SK-N-SH (cell line): ENCODE measurements around the gene DOK6. TPM values are rescaled to one million over a fixed set of nuclear protein-coding genes. Genes with fewer than 3 reads are reported as not detected.

Experiments used
- CTCF ChIA-PET: fragments of 300-600, 350-600 bp; formaldehyde crosslinking; extraction: SDS; loops from one replicate; lab custom pipeline; 2021; lab: Yijun Ruan, JAX
- POLR2A ChIA-PET: fragments of 350-600 bp; sonication (Branson Sonifier 250); formaldehyde crosslinking; extraction: SDS; loops from one replicate; lab custom pipeline; 2020; ENCODE audit warnings: antibody characterized with exemption, inconsistent platforms; lab: Yijun Ruan, JAX
- DNase-seq: peaks from one replicate; pipeline ENCODE4 v3.0.0; 2012
- H2AFZ ChIP-seq: fragments of 200-600 bp; sonication (generic); 2 replicates; pipeline ENCODE4 v1.8.1; 2016; ENCODE audit warnings: antibody characterized with exemption, mild to moderate bottlenecking, low read depth
- H3F3A ChIP-seq: fragments of 200-600 bp; sonication (generic); replicated peaks from 2 replicates; pipeline ENCODE3; 2016; ENCODE audit warnings: antibody characterized with exemption, mild to moderate bottlenecking; ENCODE audit not compliant: insufficient read depth
- H3K27ac ChIP-seq, 2 experiments: fragments of 200-500 bp in 1 of 2; fragments of 200-600 bp in 1 of 2; sonication (Bioruptor generic) in 1 of 2; sonication (generic), shearing (Covaris generic) in 1 of 2; 2 replicates each; pipeline versions ENCODE4 v1.5.1 to v1.6.1; 2014 to 2016; ENCODE audit warnings: low read depth in 2 of 2, inconsistent platforms in 1 of 2, low read length in 1 of 2, mild to moderate bottlenecking in 1 of 2, mixed read lengths in 1 of 2
- H3K27me3 ChIP-seq: fragments of 200-600 bp; sonication (generic), shearing (Covaris generic); 2 replicates; pipeline ENCODE4 v1.6.1; 2016; ENCODE audit warnings: mixed run types; ENCODE audit not compliant: insufficient read depth
- H3K36me3 ChIP-seq, 2 experiments: fragments of 200-500 bp in 1 of 2; fragments of 200-600 bp in 1 of 2; sonication (Bioruptor generic) in 1 of 2; sonication (generic) in 1 of 2; replicated peaks in 1 of 2; 2 replicates each; pipeline versions ENCODE3 to v1.5.1; 2014 to 2016; ENCODE audit warnings: low read length in 1 of 2, mild to moderate bottlenecking in 1 of 2; ENCODE audit not compliant: insufficient read depth in 2 of 2, control insufficient read depth in 1 of 2
- H3K4me1 ChIP-seq, 2 experiments: fragments of 200-500 bp in 1 of 2; fragments of 200-600 bp in 1 of 2; sonication (Bioruptor generic) in 1 of 2; sonication (generic), shearing (Covaris generic) in 1 of 2; 2 replicates each; pipeline versions ENCODE4 v1.5.1 to v1.6.1; 2014 to 2016; ENCODE audit warnings: low read depth in 1 of 2, low read length in 1 of 2, mixed run types in 1 of 2; ENCODE audit not compliant: insufficient read depth in 2 of 2, control insufficient read depth in 1 of 2
- H3K4me2 ChIP-seq: fragments of 200-600 bp; sonication (generic), shearing (Covaris generic); 2 replicates; pipeline ENCODE4 v1.6.1; 2017; ENCODE audit warnings: mixed run types
- H3K4me3 ChIP-seq, 2 experiments: fragments of 200-500 bp in 1 of 2; fragments of 200-600 bp in 1 of 2; sonication (Bioruptor generic) in 1 of 2; sonication (generic), shearing (Covaris generic) in 1 of 2; 2 replicates each; pipeline versions ENCODE4 v1.5.1 to v1.8.1; 2014 to 2016; ENCODE audit warnings: low read depth in 2 of 2, inconsistent platforms in 1 of 2, low read length in 1 of 2, mild to moderate bottlenecking in 1 of 2, mixed read lengths in 1 of 2, moderate library complexity in 1 of 2
- H3K79me2 ChIP-seq: fragments of 200-600 bp; sonication (generic); 2 replicates; pipeline ENCODE4 v1.8.1; 2017; ENCODE audit warnings: mild to moderate bottlenecking; ENCODE audit not compliant: insufficient read depth
- H3K9ac ChIP-seq: fragments of 200-600 bp; sonication (generic); 2 replicates; pipeline ENCODE4 v1.6.1; 2017; ENCODE audit warnings: mixed run types
- H3K9me2 ChIP-seq: fragments of 200-600 bp; sonication (generic); 2 replicates; pipeline ENCODE4 v1.6.1; 2017; ENCODE audit warnings: mixed run types
- H3K9me3 ChIP-seq: fragments of 200-600 bp; sonication (generic); 2 replicates; pipeline ENCODE4 v1.6.1; 2017; ENCODE audit warnings: mixed run types, mild to moderate bottlenecking, moderate library complexity
- H4K20me1 ChIP-seq: fragments of 200-600 bp; sonication (generic); 2 replicates; pipeline ENCODE4 v1.6.1; 2017; ENCODE audit warnings: mild to moderate bottlenecking, mixed run types; ENCODE audit not compliant: insufficient read depth
- CHD2 ChIP-seq: fragments of 150-350 bp; IDR thresholded peaks from 2 replicates; pipeline ENCODE4 v1.6.1; 2018; ENCODE audit warnings: low read length; ENCODE audit not compliant: partially characterized antibody
- ELF1 ChIP-seq: IDR thresholded peaks from 2 replicates; pipeline ENCODE4 v1.4.0; 2012
- EP300 ChIP-seq, 2 experiments: IDR thresholded peaks; 2 replicates each; pipeline versions ENCODE4 v1.4.0 to v1.6.1; 2012; ENCODE audit warnings: borderline replicate concordance in 1 of 2, low read depth in 1 of 2, low read length in 1 of 2
- GABPA ChIP-seq: IDR thresholded peaks from 2 replicates; pipeline ENCODE4 v1.4.0; 2012; ENCODE audit warnings: low read depth, mild to moderate bottlenecking
- GATA2 ChIP-seq: sonication (generic); formaldehyde crosslinking; IDR thresholded peaks from 2 replicates; pipeline ENCODE4 v1.5.0; 2020; ENCODE audit warnings: mild to moderate bottlenecking, missing genetic modification reagents
- JUND ChIP-seq: IDR thresholded peaks from 2 replicates; pipeline ENCODE4 v1.4.0; 2012
- MXI1 ChIP-seq: IDR thresholded peaks from 2 replicates; pipeline ENCODE4 v1.6.1; 2012; ENCODE audit warnings: mild to moderate bottlenecking, low read depth, low read length, improper control_type of control experiment
- POLR2AphosphoS5 ChIP-seq: IDR thresholded peaks from 2 replicates; pipeline ENCODE4 v1.6.1; 2012; ENCODE audit warnings: low read depth, low read length
- RXRA ChIP-seq: IDR thresholded peaks from 2 replicates; pipeline ENCODE4 v1.4.0; 2012; ENCODE audit warnings: low read depth, mild to moderate bottlenecking, borderline replicate concordance
- SIN3A ChIP-seq: IDR thresholded peaks from 2 replicates; pipeline ENCODE4 v1.6.1; 2012; ENCODE audit warnings: low read depth, mild to moderate bottlenecking, low read length, moderate library complexity, borderline replicate concordance
- TAF1 ChIP-seq: IDR thresholded peaks from 2 replicates; pipeline ENCODE4 v1.6.1; 2012; ENCODE audit warnings: low read depth, mild to moderate bottlenecking, low read length, moderate library complexity, borderline replicate concordance
- TCF12 ChIP-seq: IDR thresholded peaks from 2 replicates; pipeline ENCODE4 v1.4.0; 2012
- YY1 ChIP-seq: IDR thresholded peaks from 2 replicates; pipeline ENCODE4 v1.4.0; 2012; ENCODE audit warnings: low read depth, mild to moderate bottlenecking
- WGBS: methylation state at CpG from one replicate; pipeline ENCODE4 v1.1.6; 2017; ENCODE audit warnings: low lambda C conversion rate; 5-methylcytosine and 5-hydroxymethylcytosine counted together
- polyA plus RNA-seq, 3 experiments: library from polyadenylated mRNA; depleted of rRNA; stranded (reverse); fragments of >200 nt; gene quantifications; 2 replicates each; pipeline ENCODE4 v1.2.3, GENCODE V29; 2012
- TF ChIP-seq, protein P1 (sequence below): fragments of 150-350 bp; IDR thresholded peaks from 2 replicates; pipeline ENCODE4 v1.6.1; 2016; ENCODE audit warnings: mild to moderate bottlenecking, low read depth, low read length
- TF ChIP-seq, protein P2 (sequence below): IDR thresholded peaks from 2 replicates; pipeline ENCODE4 v1.4.0; 2012; ENCODE audit warnings: low read depth
- TF ChIP-seq, protein P3 (sequence below): fragments of 200-600 bp; sonication (generic); IDR thresholded peaks from 2 replicates; pipeline ENCODE4 v1.6.1; 2017; ENCODE audit warnings: antibody characterized with exemption, mild to moderate bottlenecking, moderate library complexity
- TF ChIP-seq, protein P4 (sequence below): IDR thresholded peaks from 2 replicates; pipeline ENCODE4 v1.4.0; 2012; ENCODE audit warnings: low read depth, borderline replicate concordance
- TF ChIP-seq, protein P5 (sequence below): IDR thresholded peaks from 2 replicates; pipeline ENCODE4; 2012
- TF ChIP-seq, protein P6 (sequence below): IDR thresholded peaks from 2 replicates; pipeline ENCODE4 v1.6.1; 2012; ENCODE audit warnings: mild to moderate bottlenecking, low read depth, low read length, moderate library complexity

The DOK6 gene
- polyA plus RNA-seq, 1 of the 3 experiments (the other 2 are of a cell fraction): 3.9 TPM

DNA sequence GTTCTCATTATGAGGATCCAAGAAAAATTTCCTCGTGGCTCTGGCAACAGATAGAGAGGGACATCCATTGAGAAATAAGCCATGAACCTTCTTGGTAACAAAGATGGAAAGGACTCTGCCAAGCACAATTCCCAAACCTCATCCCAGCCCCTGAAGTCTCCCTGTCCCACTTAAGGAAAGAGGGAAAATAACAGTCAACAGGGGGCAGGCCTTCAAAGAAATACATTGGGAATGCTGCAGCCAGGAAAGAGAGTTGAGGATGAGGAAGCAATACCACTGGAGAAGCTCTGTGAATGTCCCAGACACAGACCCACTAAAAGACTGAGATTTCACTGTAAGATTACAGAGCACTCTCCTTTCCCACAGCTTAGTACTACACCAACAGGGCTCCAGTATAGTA is 453.8 kb downstream of the DOK6 start:
- Histone ChIP-seq H3K9me2 (no peaks in the 10 kb centered on the region), H3K9me3 (no peaks in the 10 kb centered on the region), H3K4me3 (no peak overlapping the region), H3K4me1 (no peaks in the 10 kb centered on the region), H3K79me2 (no peaks in the 10 kb centered on the region), H2AFZ (no peak overlapping the region), H3K36me3 (no peaks in the 10 kb centered on the region), H4K20me1 (no peaks in the 10 kb centered on the region), H3K27me3 (no peaks in the 10 kb centered on the region), H3K4me2 (no peak overlapping the region), H3K27ac (no peak overlapping the region), H3K9ac (no peak overlapping the region), H3F3A (no peaks in the 10 kb centered on the region)
- CTCF ChIA-PET: interaction anchor here (1.0 kb wide), 1 partner anchor 14 kb away, joined by 3 read pairs; no protein-coding TSS in a partner anchor
- WGBS: 73% methylated on average over 1 of the region's 1 CpG
- TF ChIP-seq, protein P1, sequence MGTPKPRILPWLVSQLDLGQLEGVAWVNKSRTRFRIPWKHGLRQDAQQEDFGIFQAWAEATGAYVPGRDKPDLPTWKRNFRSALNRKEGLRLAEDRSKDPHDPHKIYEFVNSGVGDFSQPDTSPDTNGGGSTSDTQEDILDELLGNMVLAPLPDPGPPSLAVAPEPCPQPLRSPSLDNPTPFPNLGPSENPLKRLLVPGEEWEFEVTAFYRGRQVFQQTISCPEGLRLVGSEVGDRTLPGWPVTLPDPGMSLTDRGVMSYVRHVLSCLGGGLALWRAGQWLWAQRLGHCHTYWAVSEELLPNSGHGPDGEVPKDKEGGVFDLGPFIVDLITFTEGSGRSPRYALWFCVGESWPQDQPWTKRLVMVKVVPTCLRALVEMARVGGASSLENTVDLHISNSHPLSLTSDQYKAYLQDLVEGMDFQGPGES: no peak
- TF ChIP-seq, protein P2, sequence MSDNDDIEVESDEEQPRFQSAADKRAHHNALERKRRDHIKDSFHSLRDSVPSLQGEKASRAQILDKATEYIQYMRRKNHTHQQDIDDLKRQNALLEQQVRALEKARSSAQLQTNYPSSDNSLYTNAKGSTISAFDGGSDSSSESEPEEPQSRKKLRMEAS: no peak
- TF ChIP-seq, protein P3, sequence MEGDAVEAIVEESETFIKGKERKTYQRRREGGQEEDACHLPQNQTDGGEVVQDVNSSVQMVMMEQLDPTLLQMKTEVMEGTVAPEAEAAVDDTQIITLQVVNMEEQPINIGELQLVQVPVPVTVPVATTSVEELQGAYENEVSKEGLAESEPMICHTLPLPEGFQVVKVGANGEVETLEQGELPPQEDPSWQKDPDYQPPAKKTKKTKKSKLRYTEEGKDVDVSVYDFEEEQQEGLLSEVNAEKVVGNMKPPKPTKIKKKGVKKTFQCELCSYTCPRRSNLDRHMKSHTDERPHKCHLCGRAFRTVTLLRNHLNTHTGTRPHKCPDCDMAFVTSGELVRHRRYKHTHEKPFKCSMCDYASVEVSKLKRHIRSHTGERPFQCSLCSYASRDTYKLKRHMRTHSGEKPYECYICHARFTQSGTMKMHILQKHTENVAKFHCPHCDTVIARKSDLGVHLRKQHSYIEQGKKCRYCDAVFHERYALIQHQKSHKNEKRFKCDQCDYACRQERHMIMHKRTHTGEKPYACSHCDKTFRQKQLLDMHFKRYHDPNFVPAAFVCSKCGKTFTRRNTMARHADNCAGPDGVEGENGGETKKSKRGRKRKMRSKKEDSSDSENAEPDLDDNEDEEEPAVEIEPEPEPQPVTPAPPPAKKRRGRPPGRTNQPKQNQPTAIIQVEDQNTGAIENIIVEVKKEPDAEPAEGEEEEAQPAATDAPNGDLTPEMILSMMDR: no peak
- TF ChIP-seq, protein P4, sequence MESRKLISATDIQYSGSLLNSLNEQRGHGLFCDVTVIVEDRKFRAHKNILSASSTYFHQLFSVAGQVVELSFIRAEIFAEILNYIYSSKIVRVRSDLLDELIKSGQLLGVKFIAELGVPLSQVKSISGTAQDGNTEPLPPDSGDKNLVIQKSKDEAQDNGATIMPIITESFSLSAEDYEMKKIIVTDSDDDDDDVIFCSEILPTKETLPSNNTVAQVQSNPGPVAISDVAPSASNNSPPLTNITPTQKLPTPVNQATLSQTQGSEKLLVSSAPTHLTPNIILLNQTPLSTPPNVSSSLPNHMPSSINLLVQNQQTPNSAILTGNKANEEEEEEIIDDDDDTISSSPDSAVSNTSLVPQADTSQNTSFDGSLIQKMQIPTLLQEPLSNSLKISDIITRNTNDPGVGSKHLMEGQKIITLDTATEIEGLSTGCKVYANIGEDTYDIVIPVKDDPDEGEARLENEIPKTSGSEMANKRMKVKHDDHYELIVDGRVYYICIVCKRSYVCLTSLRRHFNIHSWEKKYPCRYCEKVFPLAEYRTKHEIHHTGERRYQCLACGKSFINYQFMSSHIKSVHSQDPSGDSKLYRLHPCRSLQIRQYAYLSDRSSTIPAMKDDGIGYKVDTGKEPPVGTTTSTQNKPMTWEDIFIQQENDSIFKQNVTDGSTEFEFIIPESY: no peak
- no peak for TF ChIP-seq GATA2 (CRISPR knock-in tag)
- TF ChIP-seq, protein P5, sequence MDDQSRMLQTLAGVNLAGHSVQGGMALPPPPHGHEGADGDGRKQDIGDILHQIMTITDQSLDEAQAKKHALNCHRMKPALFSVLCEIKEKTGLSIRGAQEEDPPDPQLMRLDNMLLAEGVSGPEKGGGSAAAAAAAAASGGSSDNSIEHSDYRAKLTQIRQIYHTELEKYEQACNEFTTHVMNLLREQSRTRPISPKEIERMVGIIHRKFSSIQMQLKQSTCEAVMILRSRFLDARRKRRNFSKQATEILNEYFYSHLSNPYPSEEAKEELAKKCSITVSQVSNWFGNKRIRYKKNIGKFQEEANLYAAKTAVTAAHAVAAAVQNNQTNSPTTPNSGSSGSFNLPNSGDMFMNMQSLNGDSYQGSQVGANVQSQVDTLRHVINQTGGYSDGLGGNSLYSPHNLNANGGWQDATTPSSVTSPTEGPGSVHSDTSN: no peak
- TF ChIP-seq TCF12: no peak
- TF ChIP-seq, protein P6, sequence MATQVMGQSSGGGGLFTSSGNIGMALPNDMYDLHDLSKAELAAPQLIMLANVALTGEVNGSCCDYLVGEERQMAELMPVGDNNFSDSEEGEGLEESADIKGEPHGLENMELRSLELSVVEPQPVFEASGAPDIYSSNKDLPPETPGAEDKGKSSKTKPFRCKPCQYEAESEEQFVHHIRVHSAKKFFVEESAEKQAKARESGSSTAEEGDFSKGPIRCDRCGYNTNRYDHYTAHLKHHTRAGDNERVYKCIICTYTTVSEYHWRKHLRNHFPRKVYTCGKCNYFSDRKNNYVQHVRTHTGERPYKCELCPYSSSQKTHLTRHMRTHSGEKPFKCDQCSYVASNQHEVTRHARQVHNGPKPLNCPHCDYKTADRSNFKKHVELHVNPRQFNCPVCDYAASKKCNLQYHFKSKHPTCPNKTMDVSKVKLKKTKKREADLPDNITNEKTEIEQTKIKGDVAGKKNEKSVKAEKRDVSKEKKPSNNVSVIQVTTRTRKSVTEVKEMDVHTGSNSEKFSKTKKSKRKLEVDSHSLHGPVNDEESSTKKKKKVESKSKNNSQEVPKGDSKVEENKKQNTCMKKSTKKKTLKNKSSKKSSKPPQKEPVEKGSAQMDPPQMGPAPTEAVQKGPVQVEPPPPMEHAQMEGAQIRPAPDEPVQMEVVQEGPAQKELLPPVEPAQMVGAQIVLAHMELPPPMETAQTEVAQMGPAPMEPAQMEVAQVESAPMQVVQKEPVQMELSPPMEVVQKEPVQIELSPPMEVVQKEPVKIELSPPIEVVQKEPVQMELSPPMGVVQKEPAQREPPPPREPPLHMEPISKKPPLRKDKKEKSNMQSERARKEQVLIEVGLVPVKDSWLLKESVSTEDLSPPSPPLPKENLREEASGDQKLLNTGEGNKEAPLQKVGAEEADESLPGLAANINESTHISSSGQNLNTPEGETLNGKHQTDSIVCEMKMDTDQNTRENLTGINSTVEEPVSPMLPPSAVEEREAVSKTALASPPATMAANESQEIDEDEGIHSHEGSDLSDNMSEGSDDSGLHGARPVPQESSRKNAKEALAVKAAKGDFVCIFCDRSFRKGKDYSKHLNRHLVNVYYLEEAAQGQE: no peak
- no peak for TF ChIP-seq EP300 (IDR thresholded peaks at IDR 0.05; ENCODE audit: borderline replicate concordance in 1 of 2, low read depth in 1 of 2, low read length in 1 of 2)
- TF ChIP-seq YY1: no peak
- no peak for TF ChIP-seq ELF1
- no peak for TF ChIP-seq MXI1
- no peak for TF ChIP-seq SIN3A
- TF ChIP-seq POLR2AphosphoS5: no peak
- no peak for TF ChIP-seq CHD2
- TF ChIP-seq JUND: no peak
- no peak for TF ChIP-seq RXRA
- TF ChIP-seq TAF1: no peak
- no peak for TF ChIP-seq GABPA
- POLR2A ChIA-PET: no interaction called here
- no peak for DNase-seq
